HG03045 (cell line): ENCODE data around the gene TRIM40.
"Not testable (repeated sequence)": the region's sequence is repeated elsewhere in the genome, so short reads cannot be mapped to it uniquely, and the experiment has no call there.

Experiments used
- ATAC-seq: cut with Tn5 transposase; IDR thresholded peaks from one replicate; pipeline ENCODE4 v1.9.1; 2021; ENCODE audit warnings: mild to moderate bottlenecking, moderate library complexity; ENCODE audit not compliant: unreplicated experiment

The TRIM40 gene

GRCh38 chr6:30162265-30163089, 26.5 kb downstream of the TRIM40 start:
- ATAC-seq: no peak

DNA sequence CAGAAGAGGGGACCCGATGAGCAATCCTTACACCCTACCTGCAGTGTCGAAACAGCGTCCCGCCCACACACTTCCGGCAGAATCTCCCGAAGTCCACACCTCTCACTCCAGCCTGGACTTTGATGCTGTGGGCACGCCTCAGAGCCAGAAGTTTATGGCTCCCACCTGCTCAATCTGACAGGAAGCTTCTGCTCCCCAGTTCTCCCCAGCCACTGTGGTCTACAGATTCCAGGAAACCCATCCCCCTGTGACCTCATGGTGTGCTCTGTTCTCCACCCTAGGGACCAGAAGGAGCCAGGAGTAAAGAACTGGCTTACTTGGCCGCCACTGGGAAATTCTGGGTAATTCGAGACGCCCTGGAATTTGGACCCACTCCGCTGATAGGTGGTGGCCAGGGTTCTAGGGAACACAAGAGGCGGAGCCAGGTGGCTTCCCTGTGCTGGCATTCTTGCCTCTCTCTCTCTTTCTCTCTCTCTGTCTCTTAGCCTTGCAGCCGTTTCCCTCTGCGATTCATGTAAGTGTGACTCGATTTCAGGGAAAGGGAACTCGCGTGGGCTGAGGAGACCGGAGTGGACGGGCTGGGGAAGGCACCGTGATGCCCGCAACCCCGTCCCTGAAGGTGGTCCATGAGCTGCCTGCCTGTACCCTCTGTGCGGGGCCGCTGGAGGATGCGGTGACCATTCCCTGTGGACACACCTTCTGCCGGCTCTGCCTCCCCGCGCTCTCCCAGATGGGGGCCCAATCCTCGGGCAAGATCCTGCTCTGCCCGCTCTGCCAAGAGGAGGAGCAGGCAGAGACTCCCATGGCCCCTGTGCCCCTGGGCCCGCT, 27.4 kb downstream of the TRIM40 start, which contains the start of gene TRIM15:
TSS of gene TRIM15 (plus strand) at position 457 of the 828 bp plus-strand sequence. CDS start at position 596, 139 bp downstream.
- ATAC-seq: no peak

DNA sequence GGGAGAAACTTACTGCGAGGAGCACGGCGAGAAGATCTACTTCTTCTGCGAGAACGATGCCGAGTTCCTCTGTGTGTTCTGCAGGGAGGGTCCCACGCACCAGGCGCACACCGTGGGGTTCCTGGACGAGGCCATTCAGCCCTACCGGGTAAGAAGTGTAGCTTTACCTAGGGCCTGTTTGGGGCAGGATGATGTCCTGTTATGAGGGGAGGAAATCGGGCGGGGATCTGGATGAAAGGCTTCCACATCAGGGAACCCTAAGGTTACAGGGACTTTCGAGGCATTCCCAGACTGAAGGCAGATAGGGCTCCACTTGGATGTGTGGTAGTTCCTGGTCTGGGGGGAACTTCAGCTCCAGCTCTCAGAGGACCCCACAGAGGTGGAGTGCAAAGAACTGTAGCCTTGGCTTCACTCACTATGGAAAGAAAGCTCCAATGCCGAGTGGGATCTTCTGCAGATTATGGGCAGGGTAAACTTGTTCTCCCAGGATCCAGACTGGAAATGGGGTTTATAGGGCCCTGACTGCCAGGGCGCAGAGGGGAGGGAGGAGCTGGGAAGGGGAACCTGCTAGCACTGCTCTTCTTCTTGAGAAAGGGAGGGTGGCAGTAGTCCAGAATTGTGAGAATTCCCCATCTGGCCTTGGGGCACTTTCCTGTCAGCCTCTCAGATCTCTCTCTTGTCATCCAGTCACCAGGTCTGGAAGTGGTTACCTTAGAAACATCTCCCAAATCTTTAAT, 28.1 kb downstream of the TRIM40 start:
- no peak for ATAC-seq

DNA sequence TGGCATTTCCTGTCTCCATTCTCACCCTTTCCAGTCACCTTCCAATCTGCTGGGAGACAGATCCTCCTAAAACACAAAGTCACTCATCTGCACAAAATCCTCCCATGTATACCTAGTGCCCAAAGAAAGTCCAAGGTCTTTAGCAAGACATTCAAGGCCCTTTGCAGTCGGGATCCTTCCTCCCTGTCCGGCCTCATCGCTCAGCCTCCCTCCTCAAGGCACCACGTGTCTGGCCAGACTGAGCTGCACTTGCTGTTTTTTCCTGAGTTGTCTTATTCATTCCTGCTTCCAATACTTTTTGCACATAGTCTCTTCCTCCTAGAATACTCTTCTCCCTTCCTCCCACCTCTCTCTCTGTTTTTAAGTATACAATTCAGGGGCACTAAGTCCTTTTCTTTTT, 28.8 kb downstream of the TRIM40 start:
- no peak for ATAC-seq

GRCh38 chr6:30165238-30165637, 29.3 kb downstream of the TRIM40 start:
- ATAC-seq: not testable (repeated sequence)

- ATAC-seq: no peak
Measured at GRCh38 chr6:30167101-30167500, 31.2 kb downstream of the TRIM40 start.

GRCh38 chr6:30168741-30169140, 32.8 kb downstream of the TRIM40 start:
- ATAC-seq: no peak

GRCh38 chr6:30169658-30170614, 34.0 kb downstream of the TRIM40 start:
- ATAC-seq: no peak

DNA sequence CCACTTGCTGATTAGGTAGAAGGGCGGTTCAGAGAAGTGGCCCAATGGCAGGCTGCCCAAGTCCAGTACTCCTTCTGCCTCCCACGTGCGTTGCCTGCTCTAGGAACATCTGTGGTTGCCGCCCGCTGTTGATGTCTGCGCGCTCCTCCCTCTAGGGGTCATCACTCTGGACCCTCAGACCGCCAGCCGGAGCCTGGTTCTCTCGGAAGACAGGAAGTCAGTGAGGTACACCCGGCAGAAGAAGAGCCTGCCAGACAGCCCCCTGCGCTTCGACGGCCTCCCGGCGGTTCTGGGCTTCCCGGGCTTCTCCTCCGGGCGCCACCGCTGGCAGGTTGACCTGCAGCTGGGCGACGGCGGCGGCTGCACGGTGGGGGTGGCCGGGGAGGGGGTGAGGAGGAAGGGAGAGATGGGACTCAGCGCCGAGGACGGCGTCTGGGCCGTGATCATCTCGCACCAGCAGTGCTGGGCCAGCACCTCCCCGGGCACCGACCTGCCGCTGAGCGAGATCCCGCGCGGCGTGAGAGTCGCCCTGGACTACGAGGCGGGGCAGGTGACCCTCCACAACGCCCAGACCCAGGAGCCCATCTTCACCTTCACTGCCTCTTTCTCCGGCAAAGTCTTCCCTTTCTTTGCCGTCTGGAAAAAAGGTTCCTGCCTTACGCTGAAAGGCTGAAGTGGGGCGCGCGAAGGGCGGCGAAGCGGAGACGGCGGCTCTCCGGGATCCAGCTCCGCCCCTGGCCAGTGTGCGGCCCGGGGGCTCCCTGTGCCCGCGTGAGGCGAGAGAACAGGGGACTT, 35.9 kb downstream of the TRIM40 start:
- ATAC-seq: no peak

DNA sequence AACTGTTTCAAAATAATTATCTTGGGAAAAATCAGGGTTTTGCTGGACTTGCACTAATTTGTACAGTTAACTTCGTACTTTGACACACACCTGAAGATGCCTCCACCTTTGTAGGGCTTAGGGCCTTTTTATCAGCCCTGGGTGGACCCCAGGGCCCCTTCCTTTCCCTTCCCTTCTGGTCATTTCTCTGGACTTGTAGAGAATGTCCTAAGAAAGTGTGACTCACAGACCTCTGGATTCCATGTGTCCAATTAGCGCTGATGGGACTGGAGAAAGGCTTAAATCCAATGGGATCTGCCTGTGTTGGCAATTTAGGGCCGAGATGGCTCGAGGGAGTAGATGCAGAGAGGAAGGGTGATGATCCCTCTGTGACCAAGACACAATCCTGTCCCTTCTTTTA, 36.7 kb downstream of the TRIM40 start:
- no peak for ATAC-seq

- no peak for ATAC-seq
Measured at GRCh38 chr6:30175765-30176164, 39.8 kb downstream of the TRIM40 start.

- no peak for ATAC-seq
Measured at GRCh38 chr6:30178837-30179236, 42.9 kb downstream of the TRIM40 start.

DNA sequence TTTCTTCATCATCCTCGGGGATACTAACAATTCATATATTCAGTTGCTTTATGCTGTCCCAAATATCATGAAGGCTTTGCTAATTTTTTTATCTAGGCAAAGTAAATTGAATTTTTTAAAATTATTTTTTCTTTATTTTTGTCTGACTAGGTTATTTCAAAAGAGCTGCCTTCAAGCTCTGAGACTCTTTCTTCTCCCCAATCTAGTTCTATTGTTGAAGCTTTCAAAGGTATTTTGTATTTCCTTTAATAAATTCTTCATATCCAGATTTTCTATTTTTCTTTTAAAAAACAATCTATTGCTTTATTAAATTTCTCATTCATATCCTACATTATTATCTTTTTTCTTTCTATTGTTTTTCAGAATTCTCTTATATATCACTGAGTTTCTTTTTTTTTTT, 44.2 kb downstream of the TRIM40 start:
- no peak for ATAC-seq

DNA sequence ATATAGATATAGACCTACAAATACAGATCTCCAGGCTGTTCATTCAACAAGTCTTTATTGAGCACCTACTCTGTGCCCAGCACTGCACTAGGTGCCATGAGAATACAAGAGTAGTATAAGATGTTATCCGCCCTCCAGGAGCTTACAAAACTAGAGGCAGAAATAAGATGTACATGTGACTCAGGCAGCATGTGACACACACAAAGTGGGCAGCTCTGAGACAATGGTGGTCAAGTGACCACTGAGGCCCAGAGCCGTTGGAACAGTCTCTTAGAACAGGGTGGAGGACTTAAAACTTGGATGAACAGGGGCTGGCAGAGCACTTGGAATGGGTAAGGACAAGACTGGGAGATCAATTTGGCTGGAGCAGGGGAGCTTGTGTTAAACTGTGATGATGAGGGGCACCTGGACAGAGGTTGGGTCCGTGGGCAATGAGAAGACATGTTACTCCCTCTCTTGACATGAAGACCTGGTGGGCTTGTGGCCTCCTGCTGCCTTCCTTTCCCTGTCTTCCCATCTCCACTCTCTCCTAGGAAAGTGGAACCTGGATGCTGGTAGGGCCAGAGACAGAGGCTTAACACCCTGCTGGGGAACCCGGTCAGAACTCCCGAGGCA, 48.6 kb downstream of the TRIM40 start:
- no peak for ATAC-seq

GRCh38 chr6:30185846-30186484, 50.0 kb downstream of the TRIM40 start:
- ATAC-seq: no peak

DNA sequence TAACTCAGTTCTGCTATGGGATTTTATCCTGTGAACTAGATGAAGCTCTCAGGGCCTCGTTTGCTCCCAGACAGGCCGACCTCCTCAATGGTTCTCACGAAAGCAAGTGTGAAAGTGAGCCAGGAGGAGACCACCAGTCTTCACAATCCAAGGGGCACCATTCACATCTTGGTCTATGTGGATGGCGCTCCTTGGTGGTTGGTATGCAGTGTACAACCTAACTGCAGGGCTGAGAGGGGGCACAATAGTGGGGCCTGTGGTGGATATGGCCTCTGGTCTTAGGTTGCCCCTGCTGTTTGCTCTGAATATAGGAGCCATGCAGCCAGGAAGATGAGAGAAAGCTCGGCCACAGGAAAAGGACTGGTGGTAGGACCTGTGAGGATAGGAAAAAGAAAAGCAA, 52.6 kb downstream of the TRIM40 start:
- ATAC-seq: no peak

GRCh38 chr6:30192076-30192475, 56.1 kb downstream of the TRIM40 start:
- ATAC-seq: no peak
